Measurements from ENCODE around the gene EML6.

GRCh38 chr2:54952425-54952824 is 229.0 kb downstream of the EML6 start:
- TF ChIP-seq REST (IDR thresholded peaks at IDR 0.05; ENCODE audit: unreplicated experiment), result no peak
- TF ChIP-seq CTCF (conservative IDR thresholded peaks at IDR 0.05; ENCODE audit: low read depth in 2 of 2), result no peak
- TF ChIP-seq EZH2 (IDR thresholded peaks at IDR 0.05; ENCODE audit: low read depth, unreplicated experiment), result no peak

Data from GM23338 (cell line).